ENCODE measurements around the gene PAPPA. TPM values are rescaled to one million over a fixed set of nuclear protein-coding genes. Genes with fewer than 3 reads are reported as not detected.
A peak's percentile ranks its signal among the peaks of the same experiment; 100 is the strongest.

Gene PAPPA
- total RNA-seq, 2 donors from 2014 or later: 2.4 to 9.8 TPM

DNA sequence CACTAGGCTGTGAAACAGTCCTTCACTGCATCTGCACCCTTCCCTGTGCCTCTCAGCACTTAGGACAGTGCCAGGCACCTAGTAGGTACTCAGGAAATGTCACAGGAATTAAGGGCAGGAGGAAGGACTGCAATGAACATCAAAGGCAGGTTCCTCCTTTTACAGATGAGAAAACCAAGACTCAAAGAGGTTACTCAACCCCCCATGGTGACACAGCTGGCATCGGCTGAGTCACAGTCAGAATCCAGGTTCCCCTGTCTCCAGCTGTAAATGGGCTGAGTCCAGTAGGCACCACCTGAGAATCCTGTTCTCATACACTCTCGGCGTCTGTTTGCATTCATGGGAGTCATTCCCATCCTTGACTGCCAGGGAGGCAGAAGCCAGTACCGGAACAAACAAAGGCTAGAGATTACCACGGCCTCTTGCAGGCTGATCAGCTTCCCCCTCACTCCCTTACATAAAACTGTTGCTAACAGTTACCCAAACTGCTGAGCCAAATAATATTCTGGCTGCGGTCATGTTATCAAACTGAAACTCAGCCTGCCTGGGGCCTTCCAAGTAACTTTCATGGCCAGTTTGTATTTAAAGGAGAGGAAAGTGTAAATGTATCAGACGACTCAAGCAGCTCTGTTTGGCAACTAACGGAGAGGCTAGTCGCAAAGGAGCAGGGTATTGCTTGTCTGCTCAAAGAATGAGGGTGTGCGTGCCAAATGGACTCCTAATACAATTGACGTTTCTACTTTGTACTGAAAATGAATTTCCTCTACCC, 201.7 kb downstream of the PAPPA start:
- DNase-seq: no peak
- peak; percentile 87 to 88 for ATAC-seq
- intact Hi-C loops (cut with DNase I): no loop called here

DNA sequence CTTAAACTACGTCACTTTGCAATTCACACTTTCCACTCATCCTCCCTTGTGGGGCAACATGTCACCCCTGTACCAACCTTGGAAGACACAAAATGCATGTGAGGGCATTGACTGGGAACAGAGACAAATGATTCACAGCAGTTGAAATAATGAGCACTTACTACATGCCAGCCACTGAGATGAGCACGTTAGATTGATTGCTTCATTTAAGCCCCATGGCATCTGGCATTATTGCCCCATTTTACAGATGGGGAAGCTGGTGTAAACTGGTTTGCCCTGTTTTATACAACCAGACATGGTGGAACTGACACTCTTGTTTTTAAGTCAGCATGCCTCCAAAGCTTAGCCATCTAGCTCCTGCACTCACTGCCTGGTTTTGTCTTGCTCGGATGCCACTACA, 204.7 kb downstream of the PAPPA start:
- ATAC-seq: no peak
- intact Hi-C loops (cut with DNase I): no loop called here
- no peak for DNase-seq

DNA sequence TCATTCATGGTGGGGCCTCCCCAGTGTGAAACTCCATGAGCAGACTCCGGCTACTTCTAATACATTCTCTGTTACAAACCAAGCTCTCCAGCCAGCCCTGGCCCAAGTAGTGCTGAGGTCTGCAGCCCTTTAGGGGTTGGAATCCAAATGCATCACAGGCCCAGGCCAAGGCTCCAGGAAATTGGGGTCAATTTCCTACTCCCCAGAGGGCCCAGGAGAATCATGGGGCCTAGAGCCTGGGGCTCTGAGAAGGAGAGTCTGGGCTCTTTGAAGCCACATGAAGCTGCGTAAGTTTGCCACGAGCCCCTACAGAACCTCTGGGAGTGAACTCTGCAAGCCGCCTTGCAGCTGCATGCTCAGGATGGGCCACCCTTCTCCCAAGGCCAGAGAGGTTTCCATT, 206.4 kb downstream of the PAPPA start:
- intact Hi-C loops (cut with DNase I): loop anchor here in 1 of 2 donors (10.0 kb wide), 1 partner anchor 215 kb away; no protein-coding TSS in a partner anchor
- ATAC-seq (peak in 1 of 2 donors; percentile 69), DNase-seq (no peak)

DNA sequence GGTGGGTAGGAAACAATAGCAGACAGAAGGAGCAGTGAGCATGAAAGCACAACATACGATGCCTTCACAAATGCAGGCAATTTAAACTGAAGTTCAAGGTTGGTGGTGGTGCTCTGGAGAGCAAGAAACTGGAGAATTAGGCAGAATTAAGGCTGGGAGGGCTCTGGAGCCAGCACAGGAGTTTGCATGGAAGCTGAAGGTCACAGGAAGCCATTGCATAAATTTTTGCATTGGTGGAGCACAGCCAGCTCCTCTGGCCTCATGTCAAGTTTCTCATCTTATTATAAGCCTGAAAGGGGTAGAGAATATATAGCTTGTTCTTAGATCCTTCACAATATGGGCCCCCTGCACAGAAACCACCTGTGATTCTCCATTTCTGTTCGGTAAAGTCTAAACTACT, 207.4 kb downstream of the PAPPA start:
- no peak for ATAC-seq
- intact Hi-C loops (cut with DNase I): loop anchor here in 1 of 2 donors (10.0 kb wide), 1 partner anchor 214 kb away; no protein-coding TSS in a partner anchor
- DNase-seq: no peak

DNA sequence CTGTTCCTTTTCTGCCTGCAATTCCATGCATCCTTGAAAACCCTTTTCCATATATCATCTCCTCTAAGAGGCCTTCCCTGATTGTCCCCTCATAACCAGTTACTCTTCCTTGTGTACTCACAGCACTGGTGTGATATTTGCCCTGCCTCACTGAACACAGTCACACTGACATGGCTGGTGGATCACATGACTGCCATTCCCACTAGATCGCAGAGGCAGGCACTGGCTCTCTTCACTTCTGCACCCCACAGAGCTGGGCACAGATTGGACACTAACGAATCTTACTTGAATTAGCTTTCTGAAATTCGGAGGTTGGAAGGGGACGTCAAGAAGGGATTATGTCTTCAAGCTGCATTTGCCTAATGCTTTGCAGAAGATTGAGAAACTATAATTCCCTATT, 208.0 kb downstream of the PAPPA start:
- ATAC-seq (no peak), DNase-seq (no peak)
- intact Hi-C loops (cut with DNase I): loop anchor here in 1 of 2 donors (10.0 kb wide), 1 partner anchor 213 kb away; no protein-coding TSS in a partner anchor

DNA sequence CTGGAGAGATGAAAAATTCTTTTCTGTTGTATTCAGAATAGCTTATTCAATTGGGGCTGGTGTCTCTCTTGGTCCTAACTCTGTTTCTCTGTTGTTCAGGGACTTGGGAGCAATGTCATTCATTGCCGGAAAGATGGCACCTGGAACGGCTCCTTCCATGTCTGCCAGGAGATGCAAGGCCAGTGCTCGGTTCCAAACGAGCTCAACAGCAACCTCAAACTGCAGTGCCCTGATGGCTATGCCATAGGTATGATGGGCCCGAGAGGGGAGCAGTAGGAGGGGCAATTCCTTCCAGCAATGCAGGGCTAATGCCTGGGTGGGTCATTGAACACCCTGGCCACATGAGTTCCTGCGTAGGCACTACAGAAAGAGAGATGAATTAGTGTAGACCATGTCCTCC, 208.9 kb downstream of the PAPPA start:
- intact Hi-C loops (cut with DNase I): loop anchor here in 1 of 2 donors (10.0 kb wide), 1 partner anchor 212 kb away; no protein-coding TSS in a partner anchor
- ATAC-seq (no peak), DNase-seq (no peak)

DNA sequence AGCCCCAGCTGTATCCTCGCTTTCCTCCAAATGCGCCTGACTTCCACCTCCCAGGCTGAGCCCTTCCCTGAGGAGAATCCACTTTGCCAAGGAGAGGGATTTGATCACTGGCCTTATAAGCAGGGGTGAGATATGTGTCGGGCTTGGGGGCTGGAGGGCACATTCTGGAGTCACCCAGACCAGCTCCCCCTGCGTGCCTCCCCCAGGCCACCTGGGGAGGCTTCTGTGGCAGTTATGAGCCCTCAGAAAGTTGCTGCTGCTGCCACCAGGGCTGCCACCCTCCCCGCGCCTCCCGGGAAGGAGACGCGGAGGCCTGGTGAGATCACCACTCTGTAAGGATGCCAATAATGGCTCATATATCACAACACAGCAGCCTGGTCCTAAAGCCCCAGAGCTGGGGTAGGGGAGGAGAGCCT, 211.5 kb downstream of the PAPPA start:
- intact Hi-C loops (cut with DNase I): loop anchor here in 1 of 2 donors (10.0 kb wide), 1 partner anchor 210 kb away; no protein-coding TSS in a partner anchor
- ATAC-seq: peak; percentile 93 to 95
- DNase-seq: peak; percentile 67

DNA sequence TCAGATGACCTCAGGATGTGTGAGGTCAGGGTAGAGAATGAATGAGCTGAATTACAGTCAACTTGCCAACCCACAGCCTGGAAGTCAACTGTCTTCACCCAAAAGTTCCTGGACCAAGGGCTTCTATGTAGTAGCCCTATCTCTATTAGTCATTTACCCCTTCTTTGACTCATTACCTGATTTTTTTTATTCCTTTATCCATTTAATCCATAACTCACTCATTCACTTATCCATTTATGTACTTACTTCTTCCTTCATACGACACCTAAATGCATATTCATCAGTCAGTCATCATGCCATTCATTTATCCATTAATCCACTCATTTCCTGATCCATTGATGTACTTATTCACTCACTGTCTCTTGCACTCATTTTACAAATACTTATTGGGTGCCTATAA, 212.7 kb downstream of the PAPPA start:
- ATAC-seq (no peak), DNase-seq (no peak)
- intact Hi-C loops (cut with DNase I): loop anchor here in 1 of 2 donors (10.0 kb wide), 1 partner anchor 209 kb away; no protein-coding TSS in a partner anchor

DNA sequence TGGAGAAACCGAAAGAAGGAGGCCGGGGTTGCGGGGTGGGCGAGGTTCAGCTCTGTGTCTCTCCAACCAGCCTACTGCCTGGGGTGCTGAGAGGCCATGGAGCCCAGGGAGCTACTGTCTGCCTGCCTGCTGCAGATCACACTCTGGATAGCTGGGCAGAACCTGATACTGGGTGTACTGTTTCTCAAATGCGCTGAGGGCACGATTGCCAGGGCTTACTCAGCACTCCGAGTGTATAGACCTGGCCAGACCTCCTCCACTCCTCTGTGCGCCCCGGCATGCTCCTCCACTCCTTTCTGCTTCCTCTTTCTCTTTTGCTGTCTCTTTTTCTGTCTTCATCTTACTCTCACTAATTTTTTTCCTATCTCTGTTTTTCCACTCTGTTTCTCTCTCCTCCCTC, 215.1 kb downstream of the PAPPA start:
- intact Hi-C loops (cut with DNase I): loop anchor here in 1 of 2 donors (10.0 kb wide), 1 partner anchor 206 kb away; no protein-coding TSS in a partner anchor
- ATAC-seq (peak in 1 of 2 donors; percentile 77), DNase-seq (no peak)

DNA sequence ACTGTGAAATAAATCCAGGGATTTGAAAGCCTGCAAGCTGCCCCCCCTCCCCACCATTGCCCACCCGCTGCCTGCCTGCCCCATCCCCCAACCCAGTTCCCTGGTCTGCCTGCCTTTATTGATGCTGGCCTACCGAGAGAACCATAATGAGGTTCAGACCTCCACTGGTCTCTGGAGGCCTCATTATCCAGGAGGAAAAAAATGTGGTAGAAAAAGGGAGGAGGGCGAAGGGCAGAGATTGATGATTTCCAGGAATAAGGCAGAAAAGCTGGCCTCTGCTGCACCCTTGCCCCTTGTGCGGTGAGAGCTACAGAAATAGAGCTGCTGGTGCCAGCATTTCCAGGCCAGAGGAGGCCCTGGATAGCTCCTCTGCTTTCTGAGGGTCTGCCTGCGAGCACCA, 216.1 kb downstream of the PAPPA start:
- intact Hi-C loops (cut with DNase I): loop anchor here in 1 of 2 donors (10.0 kb wide), 1 partner anchor 205 kb away; no protein-coding TSS in a partner anchor
- DNase-seq (no peak), ATAC-seq (no peak)

DNA sequence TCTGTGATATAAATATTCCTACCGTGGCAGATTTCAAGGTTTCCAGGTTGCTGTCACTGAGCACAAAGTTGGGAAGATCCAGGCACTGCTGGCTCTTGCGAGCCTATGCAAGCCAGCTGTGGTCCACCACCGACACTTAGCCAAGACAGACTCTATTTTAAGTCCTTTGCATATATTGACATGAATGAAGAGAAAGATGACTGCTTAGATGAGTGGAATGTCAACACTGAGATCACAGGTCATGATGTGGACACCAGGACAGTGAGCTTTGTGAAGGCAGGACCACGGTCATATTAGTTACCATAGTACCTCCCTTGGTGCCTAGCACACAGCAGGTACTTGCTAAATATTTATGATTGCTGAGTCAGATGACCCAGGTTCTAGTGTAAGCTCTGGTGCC, 217.0 kb downstream of the PAPPA start:
- DNase-seq: no peak
- intact Hi-C loops (cut with DNase I): no loop called here
- no peak for ATAC-seq

DNA sequence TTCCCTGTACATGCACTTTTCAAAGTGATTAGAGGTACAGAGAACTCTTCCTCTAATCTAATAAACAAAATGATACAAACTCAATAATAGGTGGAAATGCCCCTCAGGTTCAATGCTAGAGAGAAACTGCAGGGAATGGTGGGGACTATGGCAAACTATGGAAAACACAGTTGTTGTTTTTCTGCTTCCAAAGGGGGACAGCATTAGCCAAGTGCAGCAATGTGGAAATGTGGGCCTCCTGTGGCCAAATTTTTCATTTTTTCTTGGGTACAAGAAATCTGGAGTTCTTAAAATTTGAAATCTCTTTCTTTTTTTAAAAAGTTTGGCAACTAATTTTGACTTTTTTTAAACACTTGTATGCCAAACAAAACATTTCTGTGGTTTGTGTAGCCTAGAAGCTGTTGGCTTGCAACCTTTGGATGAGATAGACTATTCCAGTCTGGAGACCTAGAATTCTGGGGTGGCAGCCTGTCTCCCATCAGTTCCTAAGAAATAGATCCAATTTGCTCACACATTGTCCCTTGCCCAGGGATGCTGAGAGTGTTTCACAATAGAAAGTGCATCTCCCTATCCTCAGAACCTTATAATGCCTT, 218.6 kb downstream of the PAPPA start:
- intact Hi-C loops (cut with DNase I): no loop called here
- no peak for DNase-seq
- ATAC-seq: peak; percentile 21 to 65

DNA sequence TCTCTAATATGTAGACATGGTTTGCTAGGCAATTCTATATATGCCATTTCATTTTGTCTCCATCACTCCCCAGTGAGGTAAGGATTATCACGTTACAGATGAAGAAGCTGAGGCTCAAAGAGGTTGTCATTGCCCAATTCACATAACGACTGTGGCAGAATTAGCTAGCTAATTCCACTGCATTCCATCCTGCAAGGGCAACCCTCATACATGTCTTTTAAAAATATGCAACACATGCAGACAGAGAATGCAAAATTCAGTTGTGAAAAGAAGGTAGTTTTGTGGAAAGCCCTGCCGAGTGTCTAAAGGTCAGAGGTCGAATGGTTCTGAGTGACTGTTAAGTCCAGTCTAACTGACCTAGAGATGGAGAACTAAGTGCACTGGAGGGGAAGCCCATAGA, 219.2 kb downstream of the PAPPA start:
- DNase-seq (no peak), ATAC-seq (no peak)
- intact Hi-C loops (cut with DNase I): no loop called here

DNA sequence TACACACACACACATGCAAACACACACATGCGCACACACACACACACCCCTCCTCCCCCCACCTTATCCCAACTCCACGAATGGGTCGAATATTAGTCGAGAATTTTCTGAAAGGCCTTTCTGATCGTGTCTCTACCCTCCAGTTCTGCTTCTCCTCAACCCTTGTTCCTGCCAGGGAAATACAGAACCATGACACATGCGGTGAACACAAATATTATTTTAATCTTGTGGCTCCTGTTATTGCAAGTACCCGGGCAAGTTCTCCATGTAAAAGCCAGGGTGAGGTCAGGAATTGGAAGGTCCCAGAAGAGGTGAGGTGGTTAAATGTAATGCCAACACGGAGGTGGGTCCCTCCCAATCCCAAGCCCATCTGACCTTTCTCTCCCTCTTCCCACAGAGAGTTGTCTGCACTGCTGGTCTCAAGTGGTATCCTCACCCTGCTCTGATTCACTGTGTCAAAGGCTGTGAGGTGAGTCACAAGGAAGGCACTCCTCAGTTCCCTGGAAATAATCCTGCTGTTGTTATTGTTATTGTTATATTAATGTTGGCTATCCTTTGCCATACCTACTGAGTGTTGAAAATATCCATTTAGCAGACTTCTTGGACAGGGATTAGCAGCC, 223.7 kb downstream of the PAPPA start:
- ATAC-seq: peak in 1 of 2 donors; percentile 89
- no peak for DNase-seq
- intact Hi-C loops (cut with DNase I): no loop called here

DNA sequence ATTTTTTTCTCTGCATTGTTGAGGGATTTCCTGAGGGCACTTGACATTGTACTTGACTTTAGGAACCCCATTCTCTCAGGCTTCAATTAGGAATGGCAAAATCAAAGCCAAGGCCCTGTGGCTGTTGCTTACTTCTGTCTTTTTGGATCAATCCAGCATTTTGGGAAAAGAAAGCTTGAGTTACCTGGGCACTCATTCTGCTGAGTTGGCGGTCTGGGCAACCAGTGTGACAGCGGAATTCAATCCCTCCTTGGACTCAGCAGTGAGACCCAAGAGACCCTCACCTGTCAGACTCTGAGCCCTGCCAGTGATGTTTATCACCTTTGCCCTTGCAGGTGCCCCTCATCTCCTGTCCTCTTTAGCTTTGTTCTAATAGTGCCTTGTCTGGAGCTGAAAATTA, 225.3 kb downstream of the PAPPA start:
- DNase-seq (no peak), ATAC-seq (no peak)
- intact Hi-C loops (cut with DNase I): no loop called here

DNA sequence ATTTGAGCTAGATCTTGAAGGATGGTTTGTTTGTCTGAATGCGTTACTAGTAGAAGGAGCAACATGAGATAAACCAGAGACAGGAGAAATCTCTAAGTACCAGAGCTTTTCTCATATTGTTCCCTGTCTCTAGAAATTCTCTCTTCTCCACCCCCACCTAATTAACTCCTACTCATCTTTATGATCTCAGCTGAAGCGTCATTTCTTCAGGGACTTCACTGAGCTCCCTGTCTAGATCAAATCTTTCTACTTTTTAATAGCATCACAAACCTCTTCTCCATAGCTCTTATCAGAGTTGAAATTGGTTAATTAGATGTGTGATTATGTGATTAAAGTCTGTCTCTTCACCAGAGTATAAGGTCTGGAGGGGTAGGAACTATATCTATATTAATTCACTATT, 226.2 kb downstream of the PAPPA start:
- no peak for ATAC-seq
- no peak for DNase-seq
- intact Hi-C loops (cut with DNase I): no loop called here

DNA sequence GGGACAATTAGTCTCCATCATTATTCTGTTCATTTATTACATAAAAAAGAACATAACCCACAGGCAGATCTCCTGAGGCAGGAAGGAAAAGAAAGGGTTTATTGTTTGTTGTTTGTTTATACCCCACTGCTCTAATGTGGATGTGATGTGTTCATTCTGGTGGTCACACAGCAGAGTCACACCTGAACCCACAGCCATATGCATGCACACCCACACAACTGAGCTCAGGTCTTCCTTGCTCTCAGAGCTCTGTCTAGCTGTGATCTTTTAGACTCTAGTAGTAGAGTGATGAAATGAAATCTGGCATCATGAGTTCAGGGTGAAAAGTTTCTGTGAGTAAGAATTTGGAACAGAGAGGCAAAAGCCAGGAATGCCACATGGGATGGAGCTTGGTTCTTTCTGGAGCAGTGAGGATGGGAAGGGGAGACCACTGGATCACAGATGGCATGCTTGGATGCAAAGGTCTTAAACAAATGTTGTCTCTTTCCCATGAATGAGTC, 227.0 kb downstream of the PAPPA start:
- no peak for DNase-seq
- no peak for ATAC-seq
- intact Hi-C loops (cut with DNase I): no loop called here

DNA sequence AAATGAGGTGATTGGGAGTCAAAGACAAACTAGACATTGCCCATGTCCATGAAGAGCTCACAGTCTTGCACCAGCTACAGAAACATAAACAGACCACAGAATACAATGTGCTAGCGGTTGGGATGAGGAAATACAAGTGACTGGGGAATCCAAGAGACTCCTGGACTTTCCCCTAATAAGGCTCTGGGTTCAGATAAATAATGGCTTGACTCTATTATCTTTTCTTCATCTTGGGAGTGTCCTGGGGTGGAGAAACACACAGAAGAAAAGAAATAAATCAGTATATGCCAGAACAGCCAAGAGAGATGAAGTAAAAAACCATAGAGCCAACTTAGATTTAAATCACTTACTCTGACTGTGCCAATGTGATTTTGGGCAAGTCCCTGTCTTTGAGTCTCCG, 227.8 kb downstream of the PAPPA start:
- ATAC-seq: no peak
- DNase-seq: no peak
- intact Hi-C loops (cut with DNase I): no loop called here

DNA sequence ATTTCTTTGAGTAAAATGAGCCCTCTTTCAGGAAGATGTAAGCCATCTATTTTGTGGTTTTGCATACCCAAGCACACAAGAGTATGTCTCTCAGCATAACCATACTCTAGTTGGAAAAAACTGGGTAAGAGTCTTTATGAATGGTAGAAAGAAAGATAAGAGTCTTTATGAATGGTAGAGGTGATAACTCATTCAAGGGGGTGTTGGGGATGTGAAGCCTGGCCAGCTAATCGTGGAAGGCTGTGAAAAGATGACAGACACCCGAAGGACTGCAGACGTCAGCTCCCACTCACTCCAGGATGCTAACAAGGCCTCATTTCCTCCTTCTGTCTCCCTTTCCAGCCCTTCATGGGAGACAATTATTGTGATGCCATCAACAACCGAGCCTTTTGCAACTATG, 228.5 kb downstream of the PAPPA start:
- intact Hi-C loops (cut with DNase I): no loop called here
- ATAC-seq (no peak), DNase-seq (no peak)

DNA sequence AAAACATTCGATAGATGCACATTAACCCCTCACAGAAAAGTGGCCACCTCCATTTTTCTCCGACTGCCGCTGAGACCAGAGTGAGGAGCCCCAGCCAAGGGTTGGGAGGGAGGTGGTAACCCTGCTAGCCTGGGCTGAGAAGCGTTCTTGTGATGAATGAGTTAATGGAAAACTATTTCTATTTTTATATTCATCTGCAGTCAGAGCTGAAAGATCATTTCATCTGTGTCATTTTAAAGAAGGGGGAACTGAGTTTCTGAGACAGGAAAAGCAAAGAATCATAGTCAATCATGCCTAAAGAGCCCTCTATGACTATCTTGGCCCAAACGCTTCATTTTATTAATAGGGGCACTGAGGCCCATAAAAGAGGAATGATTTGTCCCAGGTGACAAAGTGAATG, 229.5 kb downstream of the PAPPA start:
- intact Hi-C loops (cut with DNase I): no loop called here
- DNase-seq (no peak), ATAC-seq (no peak)

Data from left cardiac atrium (tissue), 4 donors.